H1 (cell line): ENCODE results near the gene VENTX. TPM values are rescaled to one million over a fixed set of nuclear protein-coding genes. Genes with fewer than 3 reads are reported as not detected.

ENCODE experiments used
- ASH2L ChIP-seq: fragments of 200-600, 300-600 bp; sonication (generic); IDR thresholded peaks from one replicate; pipeline ENCODE4 v1.7.1; 2017; ENCODE audit warnings: low read length
- HDAC6 ChIP-seq: IDR thresholded peaks from one replicate; pipeline ENCODE4 v1.7.1; 2012; ENCODE audit warnings: low read depth, mild to moderate bottlenecking, inconsistent platforms, low read length, moderate library complexity
- JUN ChIP-seq: IDR thresholded peaks from 2 replicates; pipeline ENCODE4 v1.6.1; 2011; ENCODE audit warnings: low read depth, mild to moderate bottlenecking, improper control_type of control experiment, low read length
- SP4 ChIP-seq: IDR thresholded peaks from 2 replicates; pipeline ENCODE4 v1.6.1; 2012; ENCODE audit warnings: low read length, inconsistent platforms
- YY1 ChIP-seq: IDR thresholded peaks from 2 replicates; pipeline ENCODE4 v1.6.1; 2011; ENCODE audit warnings: low read depth, mild to moderate bottlenecking, low read length
- polyA plus RNA-seq, 7 experiments: library from polyadenylated mRNA; depleted of rRNA in 3 of 7; stranded (reverse) in 5 of 7; unstranded in 2 of 7; fragments of >200 nt in 5 of 7; fragments of 200-250 nt in 2 of 7; gene quantifications; 1 replicate in 5 of 7; 2 replicates in 1 of 7; 4 replicates in 1 of 7; pipeline versions ENCODE4 v1.2.1 to v1.2.3, GENCODE V29; 2011 to 2013; ENCODE audit warnings: missing spikeins in 2 of 7, mixed read lengths in 2 of 7
- total RNA-seq: library from RNA; stranded (reverse); fragmentation: NEBNext Ultra II Directional; extraction: Animal tissue kit (Norgen Biotek cat#: 25700); gene quantifications from 2 replicates; pipeline ENCODE4 v1.2.1, GENCODE V29; 2021
- TF ChIP-seq, protein P1 (sequence below): IDR thresholded peaks from 2 replicates; pipeline ENCODE4 v1.6.1; 2012; ENCODE audit warnings: low read length, inconsistent platforms

Gene VENTX
- total and polyA plus RNA-seq, 2 of the 8 experiments (the other 6 are each of a cell fraction or from before 2014, with no cell fraction given) = 5.6 TPM

DNA sequence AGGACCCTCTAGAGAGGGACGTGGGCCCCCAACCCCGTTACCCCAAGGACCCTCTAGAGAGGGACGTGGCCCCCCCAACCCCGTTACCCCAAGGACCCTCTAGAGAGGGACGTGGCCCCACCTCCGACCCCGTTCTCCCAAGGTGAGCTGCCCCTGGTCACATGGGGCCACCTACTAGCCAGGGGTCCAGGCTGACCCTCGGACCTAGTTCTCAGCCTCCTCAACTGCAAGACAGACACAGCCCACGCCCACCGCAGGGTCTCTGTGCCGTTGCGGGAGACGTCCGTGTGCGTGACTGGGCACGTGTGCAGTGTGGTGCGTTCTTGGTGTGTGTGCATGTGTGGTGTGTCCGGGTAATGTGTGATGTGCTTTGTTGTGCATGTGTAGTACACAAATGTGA is 29.2 kb upstream of the VENTX start (continued):
- TF ChIP-seq, protein P1, sequence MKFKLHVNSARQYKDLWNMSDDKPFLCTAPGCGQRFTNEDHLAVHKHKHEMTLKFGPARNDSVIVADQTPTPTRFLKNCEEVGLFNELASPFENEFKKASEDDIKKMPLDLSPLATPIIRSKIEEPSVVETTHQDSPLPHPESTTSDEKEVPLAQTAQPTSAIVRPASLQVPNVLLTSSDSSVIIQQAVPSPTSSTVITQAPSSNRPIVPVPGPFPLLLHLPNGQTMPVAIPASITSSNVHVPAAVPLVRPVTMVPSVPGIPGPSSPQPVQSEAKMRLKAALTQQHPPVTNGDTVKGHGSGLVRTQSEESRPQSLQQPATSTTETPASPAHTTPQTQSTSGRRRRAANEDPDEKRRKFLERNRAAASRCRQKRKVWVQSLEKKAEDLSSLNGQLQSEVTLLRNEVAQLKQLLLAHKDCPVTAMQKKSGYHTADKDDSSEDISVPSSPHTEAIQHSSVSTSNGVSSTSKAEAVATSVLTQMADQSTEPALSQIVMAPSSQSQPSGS = no peak
- TF ChIP-seq HDAC6 (no peak), SP4 (no peak), YY1 (no peak), JUN (no peak), ASH2L (no peak)
